HuH-7.5 (cell line): ENCODE measurements around the gene LALBA.
"Not testable (repeated sequence)": the region's sequence is repeated elsewhere in the genome, so short reads cannot be mapped to it uniquely, and the experiment has no call there.

Experiments used
- DNase-seq: peaks from one replicate; pipeline ENCODE4 v3.0.0; 2011; ENCODE audit warnings: low spot score

LALBA gene

DNA sequence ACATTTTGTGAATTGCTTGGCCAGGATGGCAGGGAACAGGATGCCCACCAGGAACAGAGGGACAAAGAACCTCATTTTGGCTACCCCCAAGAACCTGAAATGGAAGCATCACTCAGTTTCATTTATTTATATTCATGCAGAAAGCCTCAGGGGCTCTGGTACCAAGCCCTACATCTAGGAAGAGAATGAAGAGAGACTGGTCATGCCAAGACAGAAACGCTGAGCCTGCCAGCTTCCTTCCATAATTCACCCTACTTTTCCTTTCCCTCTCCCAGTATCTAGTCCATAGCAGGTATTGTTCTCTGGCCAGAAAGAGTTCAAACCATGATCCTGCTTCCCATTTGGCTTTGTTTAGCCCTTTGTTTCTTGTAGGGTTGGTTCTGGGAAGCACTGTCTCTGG lies at the start of gene LALBA:
Gene LALBA, minus strand, starts transcription at position 101 of the 400 bp plus-strand sequence. Its CDS starts 26 bp downstream, at position 75.
- DNase-seq = no peak

DNA sequence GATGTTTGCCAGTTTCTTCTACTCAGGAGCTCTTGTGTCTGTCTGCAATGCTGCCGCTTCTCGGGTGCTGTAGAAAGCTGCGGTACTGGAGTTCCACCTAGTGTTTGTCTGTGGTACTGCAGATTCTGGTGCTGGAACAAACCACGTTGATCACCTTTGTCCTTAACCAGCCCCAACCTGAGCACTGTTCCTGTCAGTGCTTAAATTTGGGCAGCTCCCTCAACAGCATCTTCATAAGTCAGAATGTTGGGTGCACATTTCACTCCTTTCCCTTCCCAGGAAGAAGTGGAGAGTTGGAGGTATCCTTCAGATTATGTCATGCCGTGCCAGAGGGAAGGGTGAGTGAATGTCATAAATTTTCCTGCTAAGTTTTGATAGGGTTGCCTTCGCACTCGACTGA lies 48.7 kb upstream of the LALBA start:
- DNase-seq = peak; percentile 47

DNA sequence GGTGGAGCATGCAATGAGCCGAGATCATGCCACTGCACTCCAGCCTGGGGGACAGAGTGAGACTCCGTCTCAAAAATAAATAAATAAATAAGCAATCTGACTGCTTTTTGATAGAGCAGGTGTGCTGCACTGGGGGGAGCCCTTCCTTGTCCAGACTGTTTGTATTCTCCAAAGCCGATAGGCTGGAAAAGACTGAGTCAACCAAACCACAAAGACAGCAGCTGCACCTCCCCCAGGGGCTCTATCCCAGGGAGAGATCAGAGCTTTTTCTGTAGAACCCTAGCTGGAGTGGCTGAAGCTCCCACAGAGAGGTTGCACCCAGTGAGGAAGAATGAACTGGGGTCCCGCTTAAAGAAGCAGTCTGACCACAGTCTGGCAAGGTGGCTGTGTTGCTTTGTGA lies 45.8 kb upstream of the LALBA start:
- no peak for DNase-seq

DNA sequence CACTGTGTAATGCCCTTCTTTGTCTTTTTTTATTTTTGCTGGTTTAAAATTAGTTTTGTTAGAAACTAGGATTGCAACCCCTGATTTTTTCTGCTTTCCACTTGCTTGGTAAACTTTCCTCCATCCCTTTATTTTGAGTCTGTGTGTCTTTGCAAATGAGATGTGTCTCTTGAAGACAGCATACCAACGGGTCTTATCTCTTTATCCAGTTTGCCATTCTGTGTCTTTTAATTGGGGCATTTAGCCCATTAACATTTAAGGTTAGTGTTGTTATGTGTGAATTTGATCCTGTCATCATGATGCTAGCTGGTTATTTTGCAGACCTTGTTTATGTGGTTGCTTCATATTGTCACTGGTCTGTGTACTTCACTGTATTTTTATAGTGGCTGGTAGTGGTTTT lies 43.5 kb upstream of the LALBA start:
- DNase-seq = no peak

DNA sequence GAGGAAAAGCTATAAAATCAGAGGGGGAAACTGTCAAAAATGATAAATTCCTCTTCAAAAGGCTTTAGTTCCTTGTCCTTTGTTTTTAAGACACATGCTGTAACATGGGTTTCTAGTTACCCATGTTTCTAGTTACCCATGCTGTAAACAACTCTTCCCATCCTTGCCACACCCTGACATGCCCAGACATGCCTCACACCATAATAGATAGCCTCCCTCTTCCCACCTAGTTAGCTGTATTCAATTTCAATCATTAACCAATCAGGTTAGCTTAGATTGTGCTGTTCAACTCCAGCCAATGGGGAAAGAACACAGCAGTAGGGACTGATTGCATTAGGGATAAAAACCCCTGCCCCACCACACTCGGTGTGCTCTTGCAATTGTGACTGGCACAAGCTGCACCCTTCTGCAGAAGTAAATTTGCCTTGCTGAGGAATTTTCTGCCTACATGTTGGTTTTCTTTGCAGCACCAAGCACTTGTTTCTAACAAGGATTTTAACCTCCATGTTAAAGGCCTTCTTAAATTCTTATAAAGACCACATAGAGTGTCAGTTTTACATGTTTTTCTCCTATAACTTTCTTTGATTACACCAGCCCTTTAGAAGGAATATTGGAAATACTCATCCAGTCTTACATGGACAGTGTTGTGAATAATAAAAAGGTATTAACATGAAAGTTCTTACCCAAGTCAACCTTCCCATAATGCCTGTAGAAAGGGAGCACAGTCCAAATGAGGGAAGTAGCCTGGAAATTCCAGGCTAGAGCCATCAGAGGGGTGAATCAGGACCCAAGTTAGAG lies 32.5 kb upstream of the LALBA start:
- DNase-seq = no peak

DNA sequence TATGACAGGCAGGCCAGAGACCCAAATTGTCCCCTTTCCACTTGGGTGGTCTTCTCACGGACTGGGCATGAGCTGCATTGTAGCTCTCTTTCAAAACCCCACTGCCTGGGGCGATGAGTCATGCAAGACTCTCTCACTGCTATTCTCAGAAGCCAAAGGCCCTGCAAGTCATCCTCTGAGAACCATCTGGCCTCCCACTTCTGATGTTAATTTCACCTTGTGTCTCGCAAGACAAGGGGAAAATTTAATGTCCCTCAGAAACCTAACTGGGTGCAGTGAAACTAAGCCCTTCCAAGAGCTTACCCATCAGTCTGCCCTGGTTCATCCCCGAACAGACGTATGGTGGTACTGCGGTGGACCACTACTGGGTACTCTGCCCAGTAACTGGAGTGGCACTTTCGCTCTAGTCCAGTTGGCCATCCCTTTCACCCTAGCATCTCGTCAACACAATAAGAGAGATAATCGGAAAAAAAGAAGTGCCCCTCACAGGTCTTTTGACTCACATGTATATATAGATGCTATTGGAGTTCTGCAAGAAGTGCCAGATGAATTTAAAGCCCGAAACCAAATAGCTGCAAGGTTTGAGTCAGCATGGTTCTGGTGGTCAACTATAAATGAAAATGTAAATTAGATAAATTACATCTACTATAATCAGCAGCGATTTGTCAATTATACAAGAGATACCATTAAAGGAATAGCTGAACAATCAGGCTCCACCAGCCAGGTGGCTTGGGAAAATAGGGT lies 31.3 kb upstream of the LALBA start:
- DNase-seq = no peak

DNA sequence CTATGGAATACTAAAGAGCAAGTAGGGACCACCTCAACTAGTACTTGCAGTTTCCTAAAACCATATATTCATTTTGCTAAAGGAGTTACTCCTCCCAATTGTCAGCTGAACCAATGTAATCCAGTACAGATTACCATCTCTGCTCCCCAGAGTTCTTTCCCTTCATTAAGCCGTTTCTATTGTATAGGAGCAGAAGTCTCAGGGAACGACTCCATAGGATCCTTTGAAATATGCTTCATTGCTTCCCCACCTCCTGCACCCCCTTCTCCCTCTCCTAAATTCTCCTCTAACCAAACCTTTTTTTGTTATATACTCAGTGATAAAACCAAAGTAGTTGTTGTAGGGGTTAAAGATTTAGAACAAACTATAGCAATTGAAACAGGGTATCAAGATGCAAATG lies 30.7 kb upstream of the LALBA start:
- no peak for DNase-seq

DNA sequence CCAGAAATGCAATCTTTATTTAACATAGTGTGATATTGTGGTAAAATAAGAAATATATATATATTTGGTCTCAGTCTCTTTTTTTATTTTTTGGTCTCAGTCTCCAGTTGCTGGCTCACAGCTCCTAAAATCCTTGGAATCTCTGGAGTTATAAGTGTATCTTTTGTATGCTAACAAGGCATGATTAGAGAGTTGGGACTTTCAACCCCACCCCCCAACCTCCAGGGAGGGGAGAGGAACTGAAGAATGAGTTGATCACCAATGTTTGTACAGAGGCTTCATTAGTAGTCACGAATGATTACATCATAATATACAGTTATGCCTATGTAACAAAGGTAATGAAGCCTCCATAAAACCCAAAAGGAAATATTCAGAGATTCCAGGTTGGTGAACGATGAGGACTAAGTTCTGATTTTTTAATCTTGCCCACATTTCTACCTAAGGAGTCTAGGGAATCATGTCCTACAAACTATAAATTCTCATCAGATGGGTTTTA lies 22.8 kb upstream of the LALBA start:
- no peak for DNase-seq

DNA sequence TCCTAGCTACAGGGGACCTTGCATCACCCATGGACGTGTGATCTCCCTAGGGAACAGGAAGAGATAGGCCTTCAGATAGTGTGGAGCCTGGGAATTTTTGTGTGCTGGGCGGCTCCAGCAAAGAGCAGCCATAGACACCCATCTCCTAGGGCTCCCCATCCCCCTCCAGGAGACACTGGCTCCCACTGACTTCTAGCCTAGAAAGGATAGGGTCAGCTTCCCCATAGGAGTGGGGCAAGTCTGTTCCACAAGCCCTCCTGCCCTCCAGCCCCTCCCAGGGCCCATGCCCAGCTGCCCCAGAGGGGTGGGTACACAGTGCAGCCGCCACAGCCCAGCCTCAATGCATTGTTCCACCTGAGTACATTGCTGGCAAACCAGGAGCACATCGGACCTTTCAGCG lies 16.5 kb upstream of the LALBA start:
- DNase-seq = no peak

DNA sequence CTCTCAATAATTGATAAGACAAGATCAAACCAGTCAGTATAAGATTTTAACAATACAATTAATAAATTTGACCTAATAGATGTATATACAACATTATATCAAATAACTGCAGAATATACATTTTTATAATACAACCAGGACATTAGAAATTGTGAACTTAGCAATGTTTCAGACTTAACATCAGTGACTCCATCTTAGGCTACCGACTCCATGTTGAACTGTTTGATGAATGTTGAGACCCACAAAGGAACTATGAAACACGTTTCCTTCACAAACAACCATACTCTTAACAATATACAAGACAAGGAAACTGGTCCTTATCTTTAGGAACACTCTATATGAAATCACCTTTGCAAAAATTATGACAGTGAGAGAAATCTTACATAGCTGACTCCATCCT lies 13.9 kb upstream of the LALBA start:
- DNase-seq = no peak

DNA sequence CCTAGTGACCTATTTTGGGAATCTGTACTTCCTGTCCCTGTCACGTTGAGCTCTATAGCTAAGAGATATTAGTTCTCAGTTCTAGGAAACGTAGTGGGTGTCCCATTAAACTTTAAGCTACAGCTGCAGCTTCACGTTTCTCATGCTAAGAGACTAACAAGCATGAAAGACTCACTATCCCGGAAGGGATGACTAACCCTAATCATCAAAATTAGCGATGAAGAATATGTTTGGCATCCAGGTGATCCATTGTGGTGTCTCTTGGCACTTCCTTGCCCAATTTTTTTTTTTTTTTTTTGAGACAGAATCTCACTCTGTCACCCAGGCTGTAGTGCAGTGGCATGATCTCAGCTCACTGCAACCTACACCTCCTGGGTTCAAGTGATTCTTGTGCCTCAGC lies 11.0 kb upstream of the LALBA start:
- no peak for DNase-seq

DNA sequence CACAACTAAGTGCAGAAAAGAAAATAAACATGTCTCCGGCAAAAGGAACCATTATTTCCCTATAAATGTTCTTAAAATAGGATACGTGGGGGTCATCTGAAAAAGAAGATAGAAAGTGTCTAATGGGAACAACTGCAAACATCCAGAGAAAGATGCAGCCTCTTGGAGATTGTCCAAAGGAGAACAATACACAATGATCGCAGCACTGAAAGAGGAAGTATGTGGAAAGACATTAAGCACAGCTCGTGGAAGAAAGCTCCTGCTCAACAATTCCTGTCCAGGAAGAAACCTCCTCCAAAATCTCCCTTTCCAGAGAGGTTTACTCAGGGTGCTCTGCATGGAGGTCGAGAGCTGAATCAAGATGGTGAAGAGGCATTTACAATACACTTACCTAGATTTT lies 2.5 kb upstream of the LALBA start:
- no peak for DNase-seq

DNA sequence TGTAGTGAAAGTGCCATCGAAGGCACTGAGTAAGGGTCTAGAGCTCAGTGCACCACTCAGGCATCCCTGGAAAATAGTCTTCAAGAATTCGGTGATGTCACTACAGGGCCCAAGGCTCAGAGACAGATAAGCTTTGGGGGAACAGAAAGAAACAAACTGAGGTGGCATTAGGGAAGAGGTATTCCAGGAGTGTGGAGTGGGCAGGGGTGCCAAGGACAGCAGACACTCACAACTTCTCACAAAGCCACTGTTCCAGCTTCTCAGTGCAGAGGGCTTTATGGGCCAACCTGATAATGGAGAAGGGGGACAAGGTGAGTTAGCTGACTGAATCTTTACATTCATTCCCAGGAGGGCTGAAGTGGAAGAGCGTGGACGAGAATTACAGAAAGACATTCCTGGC lies 2.1 kb downstream of the LALBA start:
- no peak for DNase-seq

DNA sequence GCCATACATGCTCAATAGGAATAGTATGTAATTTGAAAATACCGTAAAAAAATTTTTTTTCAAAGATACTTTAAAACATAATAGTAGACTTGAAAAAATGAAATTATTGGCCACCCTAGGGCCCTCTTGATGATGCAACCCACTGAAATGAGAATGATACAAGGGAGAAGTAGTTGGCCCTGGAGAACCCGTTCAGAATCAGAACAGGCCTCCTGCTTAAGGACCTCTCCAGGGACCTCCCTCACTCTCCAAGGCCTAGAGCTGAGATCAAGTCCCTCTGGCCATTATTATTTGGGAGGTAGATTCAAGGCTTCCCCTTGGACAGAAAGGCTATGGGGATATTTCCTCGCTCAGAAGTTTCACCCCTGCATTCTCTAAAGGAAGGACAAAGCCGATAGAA lies 11.9 kb downstream of the LALBA start:
- DNase-seq = no peak

DNA sequence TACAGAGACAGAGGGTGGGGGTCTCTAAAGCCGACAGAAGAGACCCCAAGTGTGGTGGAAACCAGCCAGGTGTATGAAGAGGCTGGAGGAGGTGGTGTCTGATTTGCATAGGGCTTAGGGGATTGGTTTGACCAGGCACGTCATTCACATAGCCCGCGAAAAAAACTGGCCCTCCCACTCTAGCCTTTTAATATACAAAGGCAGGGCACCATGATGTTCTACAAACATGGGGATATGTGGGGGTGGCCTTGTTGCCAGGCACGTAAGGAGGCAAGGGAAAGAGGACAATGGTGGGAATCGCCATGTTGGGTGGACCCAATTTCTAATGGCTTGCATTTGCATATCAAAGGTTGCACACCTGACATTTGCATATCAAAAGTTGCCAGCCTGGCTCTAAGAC lies 13.2 kb downstream of the LALBA start:
- DNase-seq = no peak

DNA sequence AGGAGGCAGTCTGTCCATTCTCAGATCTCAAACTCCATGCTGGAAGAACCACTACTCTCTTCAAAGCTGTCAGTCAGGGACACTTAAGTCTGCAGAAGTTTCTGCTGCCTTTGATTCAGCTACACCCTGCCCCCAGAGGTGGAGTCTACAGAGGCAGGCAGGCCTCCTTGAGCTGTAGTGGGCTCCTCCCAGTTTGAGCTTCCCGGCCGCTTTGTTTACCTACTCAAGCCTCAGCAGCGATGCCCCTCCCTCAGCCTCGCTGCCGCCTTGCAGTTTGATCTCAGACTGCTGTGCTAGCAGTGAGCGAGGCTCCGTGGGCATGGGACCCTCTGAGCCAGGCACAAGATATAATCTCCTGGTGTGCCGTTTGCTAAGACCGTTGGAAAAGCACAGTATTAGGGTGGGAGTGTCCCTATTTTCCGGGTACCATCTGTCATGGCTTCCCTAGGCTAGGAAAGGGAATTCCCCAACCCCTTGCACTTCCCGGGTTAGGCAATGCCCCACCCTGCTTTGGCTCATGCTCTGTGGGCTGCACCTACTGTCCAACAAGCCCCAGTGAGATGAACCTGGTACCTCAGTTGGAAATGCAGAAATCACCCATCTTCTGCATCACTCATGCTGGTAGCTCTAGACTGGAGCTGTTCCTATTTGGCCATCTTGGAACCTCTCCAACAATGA lies 16.0 kb downstream of the LALBA start:
- DNase-seq = not testable (repeated sequence)

DNA sequence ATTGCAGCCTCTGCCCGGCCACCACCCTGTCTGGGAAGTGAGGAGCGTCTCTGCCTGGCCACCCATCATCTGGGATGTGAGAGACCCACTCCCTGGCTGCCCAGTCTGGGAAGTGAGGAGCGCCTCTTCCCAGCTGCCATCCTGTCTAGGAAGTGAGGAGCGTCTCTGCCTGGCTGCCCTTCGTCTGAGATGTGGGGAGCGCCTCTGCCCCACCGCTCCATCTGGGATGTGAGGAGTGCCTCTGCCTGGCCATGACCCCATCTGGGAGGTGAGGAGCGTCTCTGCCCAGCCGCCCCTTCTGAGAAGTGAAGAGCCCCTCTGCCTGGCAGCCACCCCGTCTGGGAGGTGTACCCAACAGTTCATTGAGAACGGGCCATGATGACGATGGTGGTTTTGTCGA lies 18.2 kb downstream of the LALBA start:
- DNase-seq = not testable (repeated sequence)

DNA sequence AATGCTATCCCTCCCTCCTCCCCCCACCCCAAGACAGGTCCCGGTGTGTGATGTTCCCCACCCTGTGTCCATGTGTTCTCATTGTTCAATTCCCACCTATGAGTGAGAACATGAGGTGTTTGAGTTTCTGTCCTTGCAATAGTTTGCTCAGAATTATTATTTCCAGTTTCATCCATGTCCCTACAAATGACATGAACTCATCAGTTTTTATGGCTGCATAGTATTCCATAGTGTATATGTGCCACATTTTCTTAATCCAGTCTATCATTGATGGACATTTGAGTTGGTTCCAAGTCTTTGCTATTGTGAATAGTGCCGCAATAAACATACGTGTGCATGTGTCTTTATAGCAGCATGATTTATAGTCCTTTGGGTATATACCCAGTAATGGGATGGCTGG lies 22.8 kb downstream of the LALBA start:
- not testable (repeated sequence) for DNase-seq

DNA sequence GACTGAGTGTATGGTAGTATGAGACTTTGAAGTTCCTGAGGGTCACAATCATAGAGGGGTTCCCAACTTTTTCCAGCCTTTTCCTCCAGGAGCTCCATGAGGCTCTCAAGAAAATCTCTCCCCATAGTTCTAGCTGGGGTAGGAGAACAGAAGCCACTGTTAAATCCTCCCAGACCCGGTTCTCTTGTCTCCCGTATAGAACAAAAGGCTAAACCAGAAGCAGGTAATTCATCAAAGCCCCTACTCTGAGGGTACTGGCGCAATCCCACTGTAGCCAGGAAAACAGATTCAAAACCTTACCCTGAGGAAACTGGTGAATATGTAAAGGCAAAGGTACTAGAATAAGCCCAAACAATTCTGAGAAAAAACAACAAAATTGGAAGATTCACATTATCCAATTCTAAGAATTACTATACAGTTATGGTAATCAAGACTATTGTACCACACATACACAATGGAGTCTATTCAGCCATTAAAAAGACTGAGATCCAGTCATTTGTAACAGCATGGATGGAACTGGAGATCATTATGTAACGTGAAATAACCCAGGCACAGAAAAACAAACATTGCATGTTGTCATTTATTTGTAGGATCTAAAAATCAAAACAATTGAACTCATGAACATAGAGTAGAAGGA lies 23.9 kb downstream of the LALBA start:
- DNase-seq = no peak

DNA sequence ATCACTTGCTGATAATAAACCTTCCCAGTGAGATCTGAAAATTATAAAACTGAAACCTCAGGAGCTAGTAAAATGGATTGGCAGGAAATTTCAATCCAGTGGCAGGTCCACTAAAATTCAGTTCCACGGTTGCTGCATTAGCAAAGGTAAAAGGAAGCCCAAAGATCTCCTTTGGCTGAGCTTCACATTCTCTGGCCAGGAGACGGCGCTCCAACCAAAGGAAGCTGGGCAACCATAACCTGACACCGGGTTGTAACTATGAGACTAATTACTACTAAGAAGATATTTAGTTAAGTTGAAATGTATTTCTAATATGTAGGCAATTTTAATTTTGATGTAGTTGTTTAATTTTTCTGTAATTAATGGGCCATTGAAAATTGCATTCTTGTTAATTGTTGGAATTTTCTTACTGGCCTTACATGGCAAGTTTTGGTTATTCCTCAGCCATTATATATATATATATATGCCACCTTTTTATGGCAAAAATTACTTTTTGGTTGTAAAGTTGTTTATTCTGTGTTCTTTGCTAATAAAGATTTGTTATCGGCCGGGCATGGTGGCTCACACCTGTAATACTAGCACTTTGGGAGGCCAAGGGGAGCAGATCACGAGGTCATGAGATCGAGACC lies 27.4 kb downstream of the LALBA start:
- no peak for DNase-seq

DNA sequence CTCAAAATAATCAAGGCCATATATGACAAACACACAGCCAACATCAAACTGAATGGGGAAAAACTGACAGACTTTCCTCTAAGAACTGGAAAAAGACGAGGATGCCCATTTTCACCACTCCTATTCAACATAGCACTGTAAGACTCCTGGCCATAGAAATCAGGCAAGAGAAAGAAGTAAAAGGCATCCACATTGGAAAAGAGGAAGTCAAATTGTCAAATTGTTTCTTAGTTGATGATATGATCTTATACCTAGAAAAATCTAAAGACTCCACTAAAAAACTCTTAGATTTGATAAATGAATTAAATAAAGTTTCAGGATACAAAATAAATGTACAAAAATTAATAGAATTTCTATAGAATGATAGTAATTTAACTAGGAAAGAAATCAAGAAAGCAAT lies 33.2 kb downstream of the LALBA start:
- DNase-seq = no peak

DNA sequence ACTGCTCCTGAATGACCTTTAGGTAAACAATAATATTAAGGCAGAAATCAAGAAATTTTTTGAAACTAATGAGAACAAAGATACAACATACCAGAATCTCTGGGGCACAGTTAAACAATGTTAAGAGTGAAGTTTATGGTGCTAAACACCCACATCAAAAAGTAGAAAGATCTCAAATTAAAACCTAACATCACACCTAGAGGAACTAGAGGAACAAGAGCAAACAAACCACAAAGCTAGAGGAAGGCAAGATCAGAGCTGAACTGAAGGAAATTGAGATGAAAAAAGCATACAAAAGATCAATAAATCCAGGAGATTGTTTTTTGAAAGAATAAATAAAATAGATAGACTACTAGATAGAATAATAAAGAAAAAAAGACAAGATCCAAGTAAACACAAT lies 37.2 kb downstream of the LALBA start:
- no peak for DNase-seq
